GM12878 (cell line): Measurements from ENCODE around the gene SPOCD1. TPM values are rescaled to one million over a fixed set of nuclear protein-coding genes. Genes with fewer than 3 reads are reported as not detected.

Source experiments
- ATAC-seq: fragments of 200-7000 bp; cut with Tn5 transposase; 3 replicates; pipeline ENCODE4 v1.9.1; 2020; ENCODE audit warnings: mild to moderate bottlenecking, moderate library complexity
- BruUV-seq: library from RNA; stranded (reverse); fragments of 400-500 nt; replicated peaks from 2 replicates; lab custom pipeline; 2021; lab: Mats Ljungman, UMichigan
- CTCF ChIA-PET: fragments of 300-600 bp; sonication (Branson Sonifier 250); formaldehyde crosslinking; extraction: SDS; loops from one replicate; lab custom pipeline; 2021; ENCODE audit warnings: inconsistent platforms; lab: Yijun Ruan, JAX
- POLR2A ChIA-PET: fragments of 350-600 bp; formaldehyde crosslinking; extraction: SDS; loops from one replicate; lab custom pipeline; 2021; ENCODE audit warnings: inconsistent platforms; lab: Charles Lee
- RAD21 ChIA-PET: fragments of 300-600 bp; sonication (Branson Sonifier 250); formaldehyde crosslinking; loops from one replicate; lab custom pipeline; 2023; ENCODE audit warnings: antibody characterized with exemption; ENCODE audit not compliant: unreplicated experiment; lab: Charles Lee
- SMC1A ChIA-PET: fragments of 300-600 bp; sonication (Branson Sonifier 250); formaldehyde crosslinking; loops from one replicate; lab custom pipeline; 2023; ENCODE audit not compliant: unreplicated experiment, uncharacterized antibody; lab: Charles Lee
- DNase-seq: peaks from one replicate; pipeline ENCODE4 v3.0.0-alpha.2; 2011; ENCODE audit warnings: low read depth, low spot score
- FAIRE-seq: peaks from 3 replicates; lab custom pipeline; 2011; peaks lifted over from hg19 to GRCh38; lab: Jason Lieb, UNC
- H2AFZ ChIP-seq: 2 replicates; pipeline ENCODE4 v1.6.0; 2011; ENCODE audit warnings: low read depth, low read length, control low read depth; ENCODE audit not compliant: control insufficient read depth
- H3K27ac ChIP-seq: 2 replicates; pipeline ENCODE4 v1.5.1; 2011; ENCODE audit warnings: control low read depth; ENCODE audit not compliant: control insufficient read depth, insufficient read depth
- H3K27me3 ChIP-seq, 2 experiments: replicated peaks in 1 of 2; 2 replicates each; pipeline versions ENCODE4 v1.6.0 to v1.6.1; 2011; ENCODE audit warnings: low read length in 1 of 2; ENCODE audit not compliant: control insufficient read depth in 2 of 2, insufficient read depth in 2 of 2
- H3K36me3 ChIP-seq, 2 experiments: 2 replicates each; pipeline ENCODE4 v1.5.1; 2011; ENCODE audit warnings: low read length in 1 of 2; ENCODE audit not compliant: control insufficient read depth in 2 of 2, insufficient read depth in 2 of 2
- H3K4me1 ChIP-seq: 2 replicates; pipeline ENCODE4 v1.6.1; 2011; ENCODE audit warnings: mild to moderate bottlenecking, low read length, moderate library complexity, mixed read lengths; ENCODE audit not compliant: control insufficient read depth, insufficient read depth
- H3K4me2 ChIP-seq: 2 replicates; pipeline ENCODE4 v1.6.0; 2011; ENCODE audit warnings: control low read depth; ENCODE audit not compliant: control insufficient read depth, insufficient read depth
- H3K4me3 ChIP-seq: fragments of 200-600 bp; sonication (generic); 2 replicates; pipeline ENCODE4 v1.5.1; 2016
- H3K79me2 ChIP-seq: 2 replicates; pipeline ENCODE4 v1.6.0; 2011; ENCODE audit warnings: low read length; ENCODE audit not compliant: control insufficient read depth, insufficient read depth
- H3K9ac ChIP-seq: 2 replicates; pipeline ENCODE4 v1.8.0; 2011; ENCODE audit warnings: low read length, control low read depth, mixed read lengths; ENCODE audit not compliant: control insufficient read depth, insufficient read depth
- H3K9me3 ChIP-seq: replicated peaks from 3 replicates; pipeline ENCODE4 v1.5.1; 2011; ENCODE audit warnings: mild to moderate bottlenecking, low read length; ENCODE audit not compliant: control insufficient read depth, insufficient read depth
- H4K20me1 ChIP-seq: 2 replicates; pipeline ENCODE4 v1.6.0; 2011; ENCODE audit not compliant: control insufficient read depth, insufficient read depth
- CBFB ChIP-seq: IDR thresholded peaks from 2 replicates; pipeline ENCODE4 v1.6.1; 2016; ENCODE audit warnings: antibody characterized with exemption, low read depth
- CTCF ChIP-seq, 3 experiments: IDR thresholded peaks in 2 of 3; conservative IDR thresholded peaks in 1 of 3; 2 replicates each; pipeline ENCODE4 v1.5.1; 2011; ENCODE audit warnings: low read depth in 3 of 3, low read length in 3 of 3, mild to moderate bottlenecking in 3 of 3, control low read depth in 2 of 3, moderate library complexity in 2 of 3, inconsistent platforms in 1 of 3, mixed read lengths in 1 of 3; ENCODE audit not compliant: control insufficient read depth in 2 of 3, insufficient read depth in 1 of 3; ENCODE audit errors: extremely low read depth in 1 of 3
- DPF2 ChIP-seq: fragments of 450-650 bp; IDR thresholded peaks from 2 replicates; pipeline ENCODE4 v1.6.1; 2017; ENCODE audit warnings: mild to moderate bottlenecking
- E2F4 ChIP-seq: IDR thresholded peaks from 2 replicates; pipeline ENCODE4 v1.6.1; 2012; ENCODE audit warnings: low read depth, low read length, improper control_type of control experiment
- IKZF1 ChIP-seq: fragments of 450-650 bp; conservative IDR thresholded peaks from 2 replicates; pipeline ENCODE4 v1.6.1; 2017; ENCODE audit warnings: antibody characterized with exemption, mild to moderate bottlenecking
- IKZF2 ChIP-seq, 2 experiments: fragments of 450-650 bp; IDR thresholded peaks; 2 replicates each; pipeline ENCODE4 v1.6.1; 2017; ENCODE audit warnings: mild to moderate bottlenecking in 2 of 2, moderate library complexity in 2 of 2
- NKRF ChIP-seq: fragments of 450-650 bp; conservative IDR thresholded peaks from 2 replicates; pipeline ENCODE4 v1.6.1; 2017; ENCODE audit warnings: mild to moderate bottlenecking, moderate library complexity
- POU2F2 ChIP-seq: IDR thresholded peaks from 3 replicates; pipeline ENCODE4 v1.6.1; 2011; ENCODE audit warnings: low read depth, mild to moderate bottlenecking, low read length, borderline replicate concordance
- SMARCA5 ChIP-seq: fragments of 450-650 bp; IDR thresholded peaks from 2 replicates; pipeline ENCODE4 v1.6.1; 2017; ENCODE audit warnings: mild to moderate bottlenecking
- SREBF1 ChIP-seq: IDR thresholded peaks from 2 replicates; pipeline ENCODE4 v1.6.1; 2012; ENCODE audit warnings: mild to moderate bottlenecking, low read length
- TARDBP ChIP-seq: IDR thresholded peaks from 2 replicates; pipeline ENCODE4 v1.6.1; 2016; ENCODE audit warnings: borderline replicate concordance
- TCF12 ChIP-seq: IDR thresholded peaks from 2 replicates; pipeline ENCODE4 v1.6.1; 2011; ENCODE audit warnings: low read depth, mild to moderate bottlenecking, low read length
- YY1 ChIP-seq: IDR thresholded peaks from 2 replicates; pipeline ENCODE4 v1.6.1; 2011; ENCODE audit warnings: low read depth, mild to moderate bottlenecking, low read length
- ZNF274 ChIP-seq: IDR thresholded peaks from one replicate; pipeline ENCODE4 v1.8.0; 2011; ENCODE audit not compliant: insufficient read length, insufficient read depth
- WGBS: methylation state at CpG from one replicate; pipeline ENCODE4 v1.1.6; 2016; ENCODE audit warnings: low lambda C conversion rate; ENCODE audit not compliant: insufficient replicate concordance, insufficient coverage; ENCODE audit errors: missing lambda C conversion rate; 5-methylcytosine and 5-hydroxymethylcytosine counted together
- in situ Hi-C: fragments of 300-500 bp; cut with MboI; formaldehyde crosslinking; loops from 9 replicates; pipeline ENCODE4 v1.14.3; 2018; ENCODE audit warnings: mixed read lengths
- intact Hi-C: fragments of 100-400 bp; cut with micrococcal nuclease; formaldehyde crosslinking; loops from one replicate; pipeline ENCODE4 v1.14.2; 2022; ENCODE audit not compliant: unreplicated experiment
- polyA plus RNA-seq, 11 experiments: library from polyadenylated mRNA; depleted of rRNA in 4 of 11; unstranded in 6 of 11; stranded (reverse) in 5 of 11; fragments of >200 nt; fragmentation: Nextera tagmentation in 4 of 11; fragmentation: Illumina TruSeq in 1 of 11; extraction: Ambion mirVana in 4 of 11; extraction: Trizol in 1 of 11; gene quantifications; 1 replicate in 1 of 11; 2 replicates in 10 of 11; pipeline versions ENCODE4 v1.2.1 to v1.2.3, GENCODE V29; 2011 to 2016; ENCODE audit warnings: inconsistent platforms in 2 of 11, missing spikeins in 2 of 11, low read depth in 1 of 11
- total RNA-seq, 4 experiments: library from RNA; depleted of rRNA in 3 of 4; stranded (reverse); fragments of >200 nt in 3 of 4; fragmentation: Illumina TruSeq in 1 of 4; extraction: Trizol in 1 of 4; gene quantifications; 2 replicates each; pipeline versions ENCODE4 v1.2.1 to v1.2.3, GENCODE V29; 2013 to 2021

SPOCD1 gene
- total and polyA plus RNA-seq, 10 of the 15 experiments (the other 5 are each of a cell fraction or from before 2014, with no cell fraction given): 0.02 to 0.65 (median 0.13) TPM; not detected in 4

GRCh38 chr1:31789259-31790065, 26.4 kb downstream of the SPOCD1 start (continued):
- peak; percentile 86 to 98 (median 98) for TF ChIP-seq CTCF (IDR thresholded peaks at IDR 0.05 in 2 of 3, conservative IDR thresholded peaks at IDR 0.05 in 1 of 3; ENCODE audit: control insufficient read depth in 2 of 3, extremely low read depth in 1 of 3, insufficient read depth in 1 of 3, low read depth in 3 of 3, low read length in 3 of 3)
- TF ChIP-seq DPF2: 0 out of 2 replicates have a peak, but pooled peaks have one; percentile 25
- peak; percentile 26; the same call in 1 of the 2 replicates for TF ChIP-seq CBFB
- TF ChIP-seq TARDBP: no peak
- TF ChIP-seq YY1: peak; percentile 78
- TF ChIP-seq E2F4: no peak

GRCh38 chr1:31788825-31789256, 27.0 kb downstream of the SPOCD1 start:
- no peaks in the 10 kb centered on the region; a peak in 1 of 4 replicates for H3K27me3 ChIP-seq
- POLR2A ChIA-PET: interaction anchor here (0.6 to 1.4 kb wide), 6 partner anchors 21 to 175 kb away, joined by 3 to 5 read pairs (median 3); no protein-coding TSS in a partner anchor
- H2AFZ ChIP-seq: peak overlapping the region; percentile 98
- intact Hi-C loops: loop anchor here (1.0 to 2.0 kb wide), 4 partner anchors 74 to 240 kb away; no protein-coding TSS in a partner anchor
- H4K20me1 ChIP-seq: no peaks in the 10 kb centered on the region
- peak overlapping the region; percentile 98 for H3K4me2 ChIP-seq
- no peaks in the 10 kb centered on the region for H3K36me3 ChIP-seq
- BruUV-seq: no TSS peak
- H3K27ac ChIP-seq: 0 out of 2 replicates have a peak overlapping the region, but pooled peaks have one; percentile 3
- CTCF ChIA-PET: interaction anchor here (0.6 to 5.4 kb wide), 66 partner anchors 9 to 625 kb away, joined by 3 to 90 read pairs (median 4); partner anchors contain the start of genes ADGRB2, COL16A1 and PEF1
- H3K4me3 ChIP-seq: peak overlapping the region; percentile 79
- in situ Hi-C loops: no loop called here
- 0% methylated on average over 19 of the region's 22 CpGs for WGBS
- no peaks in the 10 kb centered on the region for H3K9me3 ChIP-seq
- peak overlapping the region; percentile 83; the same call in 1 of the 2 replicates for H3K9ac ChIP-seq
- H3K4me1 ChIP-seq: peaks cover 19% of the 10 kb centered on the region
- TF ChIP-seq POU2F2: peak; percentile 90; the same call in 1 of the 3 replicates
- no peak for TF ChIP-seq ZNF274
- TF ChIP-seq NKRF: peak; percentile 24; the same call in 1 of the 2 replicates
- 0 out of 4 replicates have a peak, but pooled peaks of 1 of the 2 experiments have one; percentile 32 for TF ChIP-seq IKZF2 (IDR thresholded peaks at IDR 0.05)
- peak; percentile 19; the same call in 1 of the 2 replicates for TF ChIP-seq SMARCA5
- 0 out of 2 replicates have a peak, but pooled peaks have one; percentile 33 for TF ChIP-seq IKZF1
- TF ChIP-seq TCF12: 0 out of 2 replicates have a peak, but pooled peaks have one; percentile 3
- TF ChIP-seq SREBF1: no peak
- SMC1A ChIA-PET: interaction anchor here (0.7 to 3.7 kb wide), 37 partner anchors 17 to 605 kb away, joined by 3 to 38 read pairs (median 4); partner anchors contain the start of genes COL16A1 and PEF1
- ATAC-seq (peak; percentile 69), DNase-seq (peak; percentile 19), FAIRE-seq (peak; percentile 35)
- RAD21 ChIA-PET: interaction anchor here (0.6 to 3.2 kb wide), 55 partner anchors 12 to 1322 kb away, joined by 3 to 62 read pairs (median 5); partner anchors contain the start of genes COL16A1, KPNA6, PEF1 and PTP4A2
- H3K79me2 ChIP-seq: no peaks in the 10 kb centered on the region
